ENCODE measurements around the gene ABCA4.

DNA sequence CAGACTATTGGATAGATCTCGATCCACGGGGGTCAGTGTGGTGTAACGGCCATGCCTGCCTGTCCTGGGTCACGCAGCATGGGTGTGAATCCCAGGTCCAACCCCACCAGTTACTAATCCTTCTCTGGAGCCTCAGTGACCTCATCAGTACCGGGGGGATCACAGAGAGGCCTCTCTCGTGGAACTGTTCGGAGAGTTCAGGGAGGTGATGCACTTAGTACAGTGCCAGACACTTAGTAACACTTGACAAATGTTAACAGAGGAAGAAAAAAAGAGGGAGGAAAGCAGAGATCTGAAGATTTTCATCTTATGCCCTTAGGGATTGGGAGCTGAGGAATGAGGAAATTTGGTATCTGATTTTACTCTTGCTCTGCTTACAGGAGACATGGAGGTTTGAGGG, 2.9 kb downstream of the ABCA4 start:
- TF ChIP-seq, protein P1, sequence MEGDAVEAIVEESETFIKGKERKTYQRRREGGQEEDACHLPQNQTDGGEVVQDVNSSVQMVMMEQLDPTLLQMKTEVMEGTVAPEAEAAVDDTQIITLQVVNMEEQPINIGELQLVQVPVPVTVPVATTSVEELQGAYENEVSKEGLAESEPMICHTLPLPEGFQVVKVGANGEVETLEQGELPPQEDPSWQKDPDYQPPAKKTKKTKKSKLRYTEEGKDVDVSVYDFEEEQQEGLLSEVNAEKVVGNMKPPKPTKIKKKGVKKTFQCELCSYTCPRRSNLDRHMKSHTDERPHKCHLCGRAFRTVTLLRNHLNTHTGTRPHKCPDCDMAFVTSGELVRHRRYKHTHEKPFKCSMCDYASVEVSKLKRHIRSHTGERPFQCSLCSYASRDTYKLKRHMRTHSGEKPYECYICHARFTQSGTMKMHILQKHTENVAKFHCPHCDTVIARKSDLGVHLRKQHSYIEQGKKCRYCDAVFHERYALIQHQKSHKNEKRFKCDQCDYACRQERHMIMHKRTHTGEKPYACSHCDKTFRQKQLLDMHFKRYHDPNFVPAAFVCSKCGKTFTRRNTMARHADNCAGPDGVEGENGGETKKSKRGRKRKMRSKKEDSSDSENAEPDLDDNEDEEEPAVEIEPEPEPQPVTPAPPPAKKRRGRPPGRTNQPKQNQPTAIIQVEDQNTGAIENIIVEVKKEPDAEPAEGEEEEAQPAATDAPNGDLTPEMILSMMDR (IDR thresholded peaks at IDR 0.05), result no peak
- TF ChIP-seq POLR2AphosphoS5 (IDR thresholded peaks at IDR 0.05), result no peak
- TF ChIP-seq POLR2A (IDR thresholded peaks at IDR 0.05), result no peak
